ENCODE data around the gene KCNA3.

GRCh38 chr1:110627764-110628163 is 47.0 kb downstream of the KCNA3 start:
- no peak for TF ChIP-seq CTCF (IDR thresholded peaks at IDR 0.05)
- no peak for TF ChIP-seq POLR2A (IDR thresholded peaks at IDR 0.05)

Data from testis (tissue), 2 donors.